Fibroblast of lung (primary cell): ENCODE measurements around the gene CXCR4.

Experiments
- EZH2 ChIP-seq: IDR thresholded peaks from 2 replicates; pipeline ENCODE4 v1.5.1; 2012; ENCODE audit warnings: low read length, control low read depth, mild to moderate bottlenecking; ENCODE audit errors: missing control alignments
- TF ChIP-seq, protein P1 (sequence below), 2 donors: IDR thresholded peaks in 1 of 2; conservative IDR thresholded peaks in 1 of 2; 1 replicate in 1 of 2; 2 replicates in 1 of 2; pipeline ENCODE4 v1.5.1; 2011 to 2012; ENCODE audit warnings: low read length in 2 of 2, control low read depth in 1 of 2, inconsistent platforms in 1 of 2, low read depth in 1 of 2, mild to moderate bottlenecking in 1 of 2

GRCh38 chr2:136104977-136105376 is 13.0 kb downstream of the CXCR4 start:
- TF ChIP-seq, protein P1, sequence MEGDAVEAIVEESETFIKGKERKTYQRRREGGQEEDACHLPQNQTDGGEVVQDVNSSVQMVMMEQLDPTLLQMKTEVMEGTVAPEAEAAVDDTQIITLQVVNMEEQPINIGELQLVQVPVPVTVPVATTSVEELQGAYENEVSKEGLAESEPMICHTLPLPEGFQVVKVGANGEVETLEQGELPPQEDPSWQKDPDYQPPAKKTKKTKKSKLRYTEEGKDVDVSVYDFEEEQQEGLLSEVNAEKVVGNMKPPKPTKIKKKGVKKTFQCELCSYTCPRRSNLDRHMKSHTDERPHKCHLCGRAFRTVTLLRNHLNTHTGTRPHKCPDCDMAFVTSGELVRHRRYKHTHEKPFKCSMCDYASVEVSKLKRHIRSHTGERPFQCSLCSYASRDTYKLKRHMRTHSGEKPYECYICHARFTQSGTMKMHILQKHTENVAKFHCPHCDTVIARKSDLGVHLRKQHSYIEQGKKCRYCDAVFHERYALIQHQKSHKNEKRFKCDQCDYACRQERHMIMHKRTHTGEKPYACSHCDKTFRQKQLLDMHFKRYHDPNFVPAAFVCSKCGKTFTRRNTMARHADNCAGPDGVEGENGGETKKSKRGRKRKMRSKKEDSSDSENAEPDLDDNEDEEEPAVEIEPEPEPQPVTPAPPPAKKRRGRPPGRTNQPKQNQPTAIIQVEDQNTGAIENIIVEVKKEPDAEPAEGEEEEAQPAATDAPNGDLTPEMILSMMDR (conservative IDR thresholded peaks at IDR 0.05 in 1 of 2, IDR thresholded peaks at IDR 0.05 in 1 of 2; ENCODE audit: low read depth in 1 of 2, low read length in 2 of 2) = no peak
- no peak for TF ChIP-seq EZH2
